Prostate gland (tissue), 2 donors: ENCODE data around the gene RBFOX2. TPM values are rescaled to one million over a fixed set of nuclear protein-coding genes. Genes with fewer than 3 reads are reported as not detected.

Source experiments
- DNase-seq: peaks from one replicate; pipeline ENCODE4 v3.0.0-alpha.2; 2019; ENCODE audit warnings: low spot score
- H3K27ac ChIP-seq, 2 donors: fragments of 200-600 bp; sonication (generic); 2 replicates each; pipeline ENCODE4 v1.5.1; 2017 to 2019
- H3K27me3 ChIP-seq: fragments of 200-600 bp; sonication (generic); replicated peaks from 2 replicates; pipeline ENCODE4 v1.5.1; 2019; ENCODE audit not compliant: insufficient read depth
- H3K36me3 ChIP-seq, 2 donors: fragments of 200-600 bp; sonication (generic); 1 replicate in 1 of 2; 2 replicates in 1 of 2; pipeline versions ENCODE4 v1.5.1 to v1.8.1; 2017 to 2019
- H3K4me1 ChIP-seq: fragments of 200-600 bp; sonication (generic); replicated peaks from 2 replicates; pipeline ENCODE4 v1.5.1; 2019
- H3K4me3 ChIP-seq, 2 donors: fragments of 200-600 bp; sonication (generic); 2 replicates each; pipeline ENCODE4 v1.5.1; 2017 to 2019
- H3K9me3 ChIP-seq: fragments of 200-600 bp; sonication (generic); 2 replicates; pipeline ENCODE4 v1.5.1; 2017
- POLR2A ChIP-seq: fragments of 450-650 bp; IDR thresholded peaks from one replicate; pipeline ENCODE4 v1.6.1; 2016; ENCODE audit warnings: antibody characterized with exemption, mild to moderate bottlenecking
- POLR2AphosphoS5 ChIP-seq: sonication (generic); formaldehyde crosslinking; IDR thresholded peaks from one replicate; pipeline ENCODE4 v1.6.1; 2017; ENCODE audit warnings: antibody characterized with exemption
- WGBS: methylation state at CpG from one replicate; pipeline ENCODE4 v1.1.5; 2018; 5-methylcytosine and 5-hydroxymethylcytosine counted together
- intact Hi-C: fragments of 100-400 bp; cut with DNase I; formaldehyde crosslinking; loops from one replicate; pipeline ENCODE4 v1.14.2; 2022
- total RNA-seq, 2 donors: library from RNA; depleted of rRNA; stranded (reverse); fragments of >200 nt; gene quantifications; one replicate each; pipeline ENCODE4 v1.1.0, GENCODE V29; 2016
- TF ChIP-seq, protein P1 (sequence below), 4 experiments: fragments of 200-600 bp in 2 of 4; fragments of 450-650 bp in 2 of 4; sonication (generic) in 2 of 4; IDR thresholded peaks; 1 replicate in 3 of 4; 2 replicates in 1 of 4; pipeline ENCODE4 v1.5.1; 2016 to 2019; ENCODE audit warnings: antibody characterized with exemption in 4 of 4, mild to moderate bottlenecking in 2 of 4, moderate library complexity in 2 of 4

The RBFOX2 gene
- total RNA-seq, 2 donors from 2014 or later, result 59.8 to 79.4 TPM

DNA sequence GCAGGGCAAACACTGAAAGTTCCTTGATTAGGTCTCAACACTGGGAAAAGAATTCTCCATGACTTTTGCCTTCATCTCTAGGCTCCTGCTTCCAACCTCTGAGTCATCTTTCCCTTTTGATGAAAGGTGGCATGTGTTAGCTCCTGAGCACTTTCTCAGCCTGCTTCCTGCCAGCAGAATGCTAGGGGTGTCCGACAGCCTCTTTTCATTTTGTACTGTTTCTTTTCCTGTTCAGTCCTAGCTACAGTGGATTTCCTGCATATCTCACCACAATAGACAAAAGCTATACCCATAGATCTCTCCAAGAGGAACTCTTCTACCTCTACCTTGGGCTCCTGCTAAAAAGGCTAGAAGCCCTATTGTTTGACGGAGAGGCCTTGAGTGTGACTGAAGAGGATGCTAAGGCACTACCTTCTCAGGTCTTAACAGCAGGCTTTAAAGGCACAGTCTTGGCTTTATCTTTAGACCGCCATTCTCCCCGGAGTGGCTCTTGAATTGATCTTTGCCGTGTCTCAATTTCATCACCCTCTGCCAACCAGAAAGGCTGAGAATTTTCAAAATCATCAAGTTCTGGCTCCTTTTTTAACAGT lies 145.5 kb downstream of the RBFOX2 start:
- intact Hi-C loops, result no loop called here
- no peak overlapping the region for H3K27ac ChIP-seq

DNA sequence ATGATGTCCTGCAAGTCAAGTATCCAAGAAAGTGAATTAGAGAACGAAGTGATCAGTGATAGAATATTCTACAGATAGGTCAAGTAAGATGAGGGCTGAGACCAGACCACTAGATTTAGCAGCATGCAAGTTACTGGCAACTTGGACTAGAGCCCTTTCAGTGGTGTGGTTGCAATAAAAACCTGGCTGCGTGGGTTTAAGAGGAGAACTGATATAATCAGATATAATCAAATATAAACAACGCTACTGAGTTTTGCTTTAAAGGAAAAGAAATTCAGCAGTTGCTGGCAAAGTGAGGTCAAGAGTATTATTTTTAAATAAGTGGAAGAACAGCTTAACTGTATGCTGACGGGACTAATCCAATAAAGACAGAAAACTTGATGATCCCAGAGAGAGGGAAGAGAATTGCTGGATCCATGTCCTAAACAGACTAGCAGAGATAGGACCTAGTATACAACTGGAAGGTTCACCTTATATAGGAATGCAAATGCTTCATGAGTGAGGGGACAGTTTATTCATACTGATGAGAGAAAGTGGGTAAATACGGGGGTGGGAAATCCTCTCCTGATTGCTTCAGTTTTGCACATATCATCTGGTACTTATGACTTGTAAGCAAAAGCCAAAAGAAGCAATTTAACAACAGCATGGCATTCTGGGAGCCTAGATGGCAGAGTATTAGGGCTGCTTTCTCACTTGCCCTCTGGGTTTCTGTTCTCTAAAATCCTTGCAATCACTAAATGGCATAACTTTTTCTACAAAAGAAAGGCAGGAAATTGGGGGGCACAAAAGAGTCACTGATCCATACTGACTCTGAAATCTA lies 146.2 kb downstream of the RBFOX2 start:
- H3K36me3 ChIP-seq, result no peaks in the 10 kb centered on the region
- H3K27me3 ChIP-seq, result no peaks in the 10 kb centered on the region
- no peaks in the 10 kb centered on the region for H3K4me1 ChIP-seq
- intact Hi-C loops, result no loop called here
- no peak overlapping the region for H3K4me3 ChIP-seq
- TF ChIP-seq POLR2AphosphoS5 (no peak), POLR2A (no peak)
- TF ChIP-seq, protein P1, sequence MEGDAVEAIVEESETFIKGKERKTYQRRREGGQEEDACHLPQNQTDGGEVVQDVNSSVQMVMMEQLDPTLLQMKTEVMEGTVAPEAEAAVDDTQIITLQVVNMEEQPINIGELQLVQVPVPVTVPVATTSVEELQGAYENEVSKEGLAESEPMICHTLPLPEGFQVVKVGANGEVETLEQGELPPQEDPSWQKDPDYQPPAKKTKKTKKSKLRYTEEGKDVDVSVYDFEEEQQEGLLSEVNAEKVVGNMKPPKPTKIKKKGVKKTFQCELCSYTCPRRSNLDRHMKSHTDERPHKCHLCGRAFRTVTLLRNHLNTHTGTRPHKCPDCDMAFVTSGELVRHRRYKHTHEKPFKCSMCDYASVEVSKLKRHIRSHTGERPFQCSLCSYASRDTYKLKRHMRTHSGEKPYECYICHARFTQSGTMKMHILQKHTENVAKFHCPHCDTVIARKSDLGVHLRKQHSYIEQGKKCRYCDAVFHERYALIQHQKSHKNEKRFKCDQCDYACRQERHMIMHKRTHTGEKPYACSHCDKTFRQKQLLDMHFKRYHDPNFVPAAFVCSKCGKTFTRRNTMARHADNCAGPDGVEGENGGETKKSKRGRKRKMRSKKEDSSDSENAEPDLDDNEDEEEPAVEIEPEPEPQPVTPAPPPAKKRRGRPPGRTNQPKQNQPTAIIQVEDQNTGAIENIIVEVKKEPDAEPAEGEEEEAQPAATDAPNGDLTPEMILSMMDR (IDR thresholded peaks at IDR 0.05), result no peak
- H3K27ac ChIP-seq, result peak overlapping the region in 1 of 2 donors; percentile 7
- WGBS, result 13% methylated on average over 5 of the region's 5 CpGs
- no peaks in the 10 kb centered on the region for H3K9me3 ChIP-seq
- DNase-seq, result peak; percentile 15

More for the DNA sequence above, 145.5 kb downstream of the RBFOX2 start:
- DNase-seq, result no peak
- Histone ChIP-seq H3K9me3 (no peaks in the 10 kb centered on the region), H3K36me3 (no peaks in the 10 kb centered on the region), H3K4me3 (no peak overlapping the region), H3K27me3 (no peaks in the 10 kb centered on the region), H3K4me1 (no peaks in the 10 kb centered on the region)
- WGBS, result 78% methylated on average over 5 of the region's 5 CpGs
- TF ChIP-seq POLR2A (no peak), POLR2AphosphoS5 (no peak)
- TF ChIP-seq, protein P1 (IDR thresholded peaks at IDR 0.05), result no peak

DNA sequence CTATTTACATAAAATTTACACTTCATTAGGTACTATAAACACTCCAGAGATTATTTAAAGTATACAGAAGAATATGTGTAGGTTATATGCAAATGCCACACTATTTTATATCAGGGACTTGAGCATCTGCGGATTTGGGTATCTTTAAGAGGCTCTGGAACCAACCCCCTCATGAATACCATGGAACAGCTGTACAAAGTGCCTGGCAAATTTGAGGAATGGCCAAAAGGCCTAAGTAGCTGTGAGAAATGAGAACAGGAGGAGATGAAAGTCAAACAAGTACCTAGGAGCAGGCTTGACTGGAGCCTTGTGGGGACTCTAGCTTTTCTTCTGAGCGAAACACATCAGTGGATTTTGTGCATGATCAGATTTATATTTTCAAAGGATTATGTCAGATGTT lies 149.3 kb downstream of the RBFOX2 start:
- TF ChIP-seq POLR2AphosphoS5 (no peak), POLR2A (no peak)
- TF ChIP-seq, protein P1 (IDR thresholded peaks at IDR 0.05), result no peak
- H3K27me3 ChIP-seq, result no peaks in the 10 kb centered on the region
- no peak overlapping the region for H3K27ac ChIP-seq
- no peak for DNase-seq
- H3K9me3 ChIP-seq, result no peaks in the 10 kb centered on the region
- 96% methylated on average over 2 of the region's 2 CpGs for WGBS
- H3K4me1 ChIP-seq, result no peaks in the 10 kb centered on the region
- intact Hi-C loops, result no loop called here
- no peak overlapping the region for H3K4me3 ChIP-seq
- H3K36me3 ChIP-seq, result no peaks in the 10 kb centered on the region

GRCh38 chr22:35873426-35873825 lies 155.2 kb downstream of the RBFOX2 start:
- Histone ChIP-seq H3K9me3 (no peaks in the 10 kb centered on the region), H3K36me3 (no peaks in the 10 kb centered on the region), H3K4me1 (no peaks in the 10 kb centered on the region), H3K27ac (no peak overlapping the region), H3K27me3 (no peaks in the 10 kb centered on the region), H3K4me3 (no peak overlapping the region)
- no peak for DNase-seq
- TF ChIP-seq, protein P1 (IDR thresholded peaks at IDR 0.05), result no peak
- TF ChIP-seq POLR2A, result no peak
- TF ChIP-seq POLR2AphosphoS5, result no peak
- intact Hi-C loops, result no loop called here
- 94% methylated on average over 3 of the region's 3 CpGs for WGBS

- H3K27me3 ChIP-seq, result no peaks in the 10 kb centered on the region
- intact Hi-C loops, result no loop called here
- TF ChIP-seq POLR2AphosphoS5 (no peak), POLR2A (no peak)
- TF ChIP-seq, protein P1 (IDR thresholded peaks at IDR 0.05), result no peak
- H3K36me3 ChIP-seq, result no peaks in the 10 kb centered on the region
- H3K4me3 ChIP-seq, result no peak overlapping the region
- no peak overlapping the region for H3K27ac ChIP-seq
- H3K4me1 ChIP-seq, result no peaks in the 10 kb centered on the region
- WGBS, result 82% methylated on average over 13 of the region's 13 CpGs
- H3K9me3 ChIP-seq, result no peaks in the 10 kb centered on the region
- no peak for DNase-seq
These were observed 156.2 kb downstream of the RBFOX2 start for GRCh38 chr22:35872451-35872850.
